Measurements from ENCODE around the gene B3GNT8.

DNA sequence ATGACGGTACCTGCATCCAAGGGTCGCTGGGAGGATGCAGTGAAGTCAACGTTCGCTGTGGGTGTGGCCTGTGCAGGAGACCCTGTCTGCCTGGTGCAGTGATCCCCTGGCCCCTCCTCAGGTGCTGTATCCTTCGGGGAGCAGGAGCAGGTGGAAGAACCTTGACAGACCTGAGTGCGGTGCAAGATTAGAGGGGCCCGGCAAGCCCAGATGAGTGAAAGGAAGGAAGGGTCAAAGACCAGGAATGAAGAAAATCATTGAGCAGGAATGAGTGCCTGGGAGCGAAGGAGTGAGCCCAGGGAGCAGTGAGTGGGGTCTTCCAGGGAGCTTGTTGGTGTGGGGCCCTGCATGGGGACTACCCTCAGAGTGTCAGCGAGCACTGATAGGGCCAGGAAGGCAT lies 12.7 kb downstream of the B3GNT8 start:
- TF ChIP-seq EZH2phosphoT487 (IDR thresholded peaks at IDR 0.05; ENCODE audit: borderline replicate concordance), result no peak
- TF ChIP-seq, protein P1, sequence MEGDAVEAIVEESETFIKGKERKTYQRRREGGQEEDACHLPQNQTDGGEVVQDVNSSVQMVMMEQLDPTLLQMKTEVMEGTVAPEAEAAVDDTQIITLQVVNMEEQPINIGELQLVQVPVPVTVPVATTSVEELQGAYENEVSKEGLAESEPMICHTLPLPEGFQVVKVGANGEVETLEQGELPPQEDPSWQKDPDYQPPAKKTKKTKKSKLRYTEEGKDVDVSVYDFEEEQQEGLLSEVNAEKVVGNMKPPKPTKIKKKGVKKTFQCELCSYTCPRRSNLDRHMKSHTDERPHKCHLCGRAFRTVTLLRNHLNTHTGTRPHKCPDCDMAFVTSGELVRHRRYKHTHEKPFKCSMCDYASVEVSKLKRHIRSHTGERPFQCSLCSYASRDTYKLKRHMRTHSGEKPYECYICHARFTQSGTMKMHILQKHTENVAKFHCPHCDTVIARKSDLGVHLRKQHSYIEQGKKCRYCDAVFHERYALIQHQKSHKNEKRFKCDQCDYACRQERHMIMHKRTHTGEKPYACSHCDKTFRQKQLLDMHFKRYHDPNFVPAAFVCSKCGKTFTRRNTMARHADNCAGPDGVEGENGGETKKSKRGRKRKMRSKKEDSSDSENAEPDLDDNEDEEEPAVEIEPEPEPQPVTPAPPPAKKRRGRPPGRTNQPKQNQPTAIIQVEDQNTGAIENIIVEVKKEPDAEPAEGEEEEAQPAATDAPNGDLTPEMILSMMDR (conservative IDR thresholded peaks at IDR 0.05; ENCODE audit: low read length), result no peak
